ENCODE results near the gene EVA1A. TPM values are rescaled to one million over a fixed set of nuclear protein-coding genes. Genes with fewer than 3 reads are reported as not detected.
A peak's percentile ranks its signal among the peaks of the same experiment; 100 is the strongest.

EVA1A gene
- polyA plus RNA-seq, 5 donors: 25.2 to 36.4 (median 30.1) TPM

DNA sequence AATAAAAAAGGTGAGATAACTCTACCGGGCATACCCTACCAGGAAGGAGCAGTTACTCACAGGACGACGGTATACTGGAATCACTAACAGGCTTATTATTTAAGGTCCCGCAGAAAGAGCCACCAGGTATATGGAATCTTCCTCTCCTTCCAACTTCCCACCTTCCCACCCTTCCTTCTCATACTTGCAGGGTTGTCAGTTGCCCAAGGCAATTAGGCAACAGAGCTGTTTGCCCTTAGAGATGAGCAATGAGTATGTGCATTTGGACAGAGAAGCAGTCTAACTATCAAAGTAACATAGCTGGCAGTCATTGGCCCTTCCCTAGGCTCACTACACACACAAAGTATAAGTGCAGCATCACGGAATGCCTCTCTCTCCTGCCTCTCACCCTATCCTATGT, 32.1 kb upstream of the EVA1A start:
- no peak for DNase-seq

DNA sequence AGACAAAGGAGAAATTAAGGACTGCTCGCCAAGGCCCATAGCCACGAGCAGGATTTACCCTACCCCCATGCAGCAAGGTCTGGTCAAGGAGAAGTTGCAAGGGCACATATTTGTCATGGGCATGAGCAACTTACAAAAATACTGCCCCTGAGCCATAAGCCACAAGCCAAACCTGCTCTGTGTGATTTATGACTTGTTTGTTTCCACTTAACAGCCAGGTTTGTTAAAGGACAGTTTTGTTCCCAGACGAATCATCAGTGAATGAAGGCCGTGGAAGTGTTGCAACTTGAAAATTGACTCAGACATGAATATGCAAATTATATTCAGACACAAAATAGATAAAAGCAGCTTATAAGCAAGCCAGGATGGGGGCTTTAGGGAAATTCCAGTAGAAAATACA, 31.3 kb upstream of the EVA1A start:
- no peak for DNase-seq

GRCh38 chr2:75589391-75590105, 28.8 kb upstream of the EVA1A start:
- peak in 1 of 2 donors; percentile 32 for DNase-seq

DNA sequence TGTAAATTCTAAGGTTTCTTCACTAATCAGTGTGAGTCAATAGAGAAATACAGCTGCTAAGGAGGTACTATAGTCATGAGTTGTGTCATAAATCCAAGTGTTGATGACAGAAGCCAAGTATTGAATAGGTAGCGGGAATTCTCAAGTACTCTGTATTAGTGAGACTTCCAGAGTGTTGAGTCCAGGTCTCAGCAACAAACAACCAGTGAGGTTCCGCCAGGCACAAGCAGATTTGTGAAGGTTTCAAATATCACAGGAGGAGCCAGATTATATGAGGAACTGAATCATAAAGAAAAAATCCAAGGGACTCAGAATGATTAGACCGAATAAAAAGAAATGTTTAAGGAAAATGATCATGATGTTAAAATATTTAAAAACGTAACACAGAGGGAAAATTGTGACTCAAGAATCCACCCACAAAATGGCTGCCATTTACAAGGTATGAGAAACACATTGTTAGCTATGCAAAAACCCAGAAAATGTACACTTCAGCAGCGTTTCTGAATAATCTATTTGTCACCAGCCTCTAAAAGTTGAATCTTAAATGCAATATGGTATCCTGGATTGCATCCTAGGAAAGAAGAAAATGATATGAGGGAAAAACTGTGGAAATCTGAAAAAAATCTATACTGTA, 27.3 kb upstream of the EVA1A start:
- no peak for DNase-seq

DNA sequence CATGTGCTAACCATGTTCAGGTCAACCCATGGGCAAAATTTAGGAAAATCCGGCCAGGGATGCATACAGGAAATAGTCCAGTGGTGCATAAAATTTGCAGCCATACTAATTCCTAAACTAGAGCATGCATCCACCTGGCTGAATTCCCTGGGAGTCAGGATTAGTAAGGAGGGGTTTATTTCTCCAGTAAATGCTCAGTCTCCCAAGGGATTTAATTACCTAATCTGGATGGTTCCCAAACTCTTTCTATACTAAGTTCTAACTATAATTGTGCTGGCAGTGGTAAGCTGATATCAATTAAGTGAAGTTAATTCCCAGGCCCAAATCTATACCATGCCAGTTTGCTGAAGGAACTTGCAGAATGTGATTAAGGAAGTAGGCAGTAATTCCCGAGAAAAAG, 26.2 kb upstream of the EVA1A start:
- no peak for DNase-seq

DNA sequence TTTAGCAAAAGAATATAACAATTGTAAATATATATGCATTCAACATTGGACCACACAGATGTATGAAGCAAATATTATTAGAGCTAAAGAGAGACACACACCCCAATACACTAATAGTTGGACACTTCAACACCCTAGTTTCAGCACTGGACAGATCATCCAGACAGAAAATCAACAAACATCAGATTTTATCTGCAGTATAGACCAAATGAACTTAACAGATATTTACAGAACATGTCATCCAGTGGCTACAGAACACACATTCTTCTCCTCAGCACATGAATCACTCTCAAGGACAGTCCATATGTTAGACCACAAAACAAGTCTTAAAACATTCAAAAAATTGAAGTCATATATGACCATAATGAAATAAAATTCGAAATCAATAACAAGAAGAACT, 22.1 kb upstream of the EVA1A start:
- no peak for DNase-seq

GRCh38 chr2:75580606-75581005, 19.9 kb upstream of the EVA1A start:
- DNase-seq: no peak

- no peak for DNase-seq
These were observed 19.4 kb upstream of the EVA1A start for GRCh38 chr2:75580156-75580555.

GRCh38 chr2:75579186-75579585, 18.4 kb upstream of the EVA1A start:
- DNase-seq: no peak

DNA sequence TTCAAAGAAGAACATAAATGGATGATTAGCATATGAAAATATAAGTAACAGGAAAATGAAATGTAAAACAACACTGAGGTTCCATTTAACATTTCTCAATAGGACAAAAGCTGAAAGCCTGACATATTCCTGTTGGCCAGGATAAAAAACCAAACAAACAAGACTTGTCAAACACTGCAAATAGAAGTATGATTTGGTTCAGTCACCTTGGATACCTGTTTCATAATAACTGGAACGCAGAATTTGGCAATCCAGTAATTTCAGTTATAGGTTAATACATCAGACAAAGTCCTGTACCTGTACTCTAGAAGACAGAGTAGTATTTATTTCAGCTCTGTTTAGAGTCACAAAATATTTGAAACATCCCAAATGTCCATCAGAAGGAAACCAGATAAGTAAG, 16.5 kb upstream of the EVA1A start:
- no peak for DNase-seq

- DNase-seq: no peak
These were observed 13.4 kb upstream of the EVA1A start for GRCh38 chr2:75574106-75574505.

GRCh38 chr2:75573145-75573878, 12.6 kb upstream of the EVA1A start:
- DNase-seq: no peak

- no peak for DNase-seq
These were observed 11.1 kb upstream of the EVA1A start for GRCh38 chr2:75571730-75572430.

GRCh38 chr2:75570948-75571729, 10.4 kb upstream of the EVA1A start:
- DNase-seq: peak; percentile 72 to 79

- DNase-seq: no peak
These were observed 9.5 kb upstream of the EVA1A start for GRCh38 chr2:75570024-75570947.

GRCh38 chr2:75569546-75569945, 8.8 kb upstream of the EVA1A start:
- DNase-seq: no peak

DNA sequence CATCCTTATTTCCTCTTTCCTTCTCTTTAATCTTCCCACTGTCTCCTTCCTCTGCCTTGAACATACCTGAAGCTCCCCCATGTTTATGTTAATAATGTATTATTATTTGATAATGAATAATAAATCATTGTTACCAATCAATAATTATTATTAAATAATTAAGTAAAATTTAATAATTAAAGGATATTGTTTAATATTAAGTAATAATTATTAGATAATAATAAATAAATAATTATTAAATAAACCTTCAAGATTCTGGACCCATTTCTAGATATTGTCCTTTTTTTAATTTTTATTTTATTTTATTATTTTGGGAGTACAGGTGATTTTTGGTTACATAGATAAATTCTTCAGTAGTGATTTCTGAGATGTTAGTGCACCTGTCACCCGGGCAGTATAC, 7.4 kb upstream of the EVA1A start:
- DNase-seq: no peak

GRCh38 chr2:75565472-75566462, 5.0 kb upstream of the EVA1A start:
- no peak for DNase-seq

DNA sequence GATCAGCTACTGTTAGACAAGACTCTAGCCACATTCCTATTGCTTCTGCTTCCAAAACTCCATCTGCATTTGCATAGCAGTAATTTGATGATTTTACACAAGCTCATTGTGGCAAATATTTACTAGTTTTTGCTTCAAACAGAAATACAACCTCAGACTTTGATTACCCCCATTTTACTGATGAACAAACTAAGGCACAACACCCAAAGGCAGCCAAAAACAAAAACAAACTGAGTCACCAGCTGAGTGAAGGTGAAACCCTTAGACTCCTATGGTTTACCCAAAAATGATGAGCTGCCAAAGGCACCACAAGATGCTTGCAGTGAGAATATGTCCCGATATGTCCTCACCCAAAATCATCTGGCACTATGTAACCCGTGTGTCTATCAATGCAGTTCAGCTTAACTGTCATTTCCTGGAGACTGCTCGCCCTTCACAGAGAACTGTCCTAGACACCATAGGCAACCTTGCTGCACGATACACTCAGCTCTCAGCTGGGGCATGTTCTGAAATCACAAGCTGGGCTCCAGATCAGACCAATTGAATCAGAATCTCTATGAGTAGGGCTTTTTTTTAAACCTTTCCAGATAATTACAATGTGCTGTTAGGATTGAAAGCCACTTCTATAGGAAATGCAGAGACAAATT, 4.1 kb upstream of the EVA1A start:
- DNase-seq: no peak
